Measurements from ENCODE around the gene GREM2. TPM values are rescaled to one million over a fixed set of nuclear protein-coding genes. Genes with fewer than 3 reads are reported as not detected.

GREM2 gene
- total and polyA plus RNA-seq, 2 experiments from 2014 or later: 0.18 to 0.21 TPM

DNA sequence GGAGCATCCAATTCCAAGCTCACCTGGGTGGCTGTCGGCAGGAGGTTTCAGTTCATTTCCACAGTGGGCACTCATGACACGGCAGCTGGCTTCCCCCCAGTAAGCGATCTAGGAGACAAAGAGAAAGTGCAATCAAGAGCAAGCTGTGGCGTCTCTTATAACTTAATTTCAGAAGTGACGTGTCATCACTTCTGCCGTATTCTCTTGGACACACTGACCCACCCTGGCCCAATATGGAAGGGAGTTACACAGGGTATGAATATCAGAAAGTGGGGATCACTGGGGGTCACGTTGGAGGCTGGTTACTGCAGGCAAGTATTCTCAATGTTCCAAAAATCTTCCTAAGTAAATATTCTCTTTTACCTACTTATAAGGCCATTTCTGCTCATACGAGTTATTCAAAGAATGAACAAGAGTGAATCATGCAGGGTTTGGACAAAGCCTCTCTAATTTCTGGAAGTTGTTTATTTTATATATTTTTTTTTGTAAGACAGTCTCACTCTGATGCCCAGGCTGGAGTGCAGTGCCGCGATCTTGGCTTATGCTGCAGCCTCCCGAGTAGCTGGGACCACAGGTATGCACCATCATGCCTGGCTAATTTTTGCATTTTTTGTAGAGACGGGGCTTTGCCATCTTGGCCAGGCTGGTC is 46.5 kb upstream of the GREM2 start:
- Histone ChIP-seq H3K4me2 (no peak overlapping the region), H3K79me2 (replicated peaks; ENCODE audit: insufficient read depth) (no peaks in the 10 kb centered on the region), H4K20me1 (replicated peaks; ENCODE audit: insufficient read depth) (no peaks in the 10 kb centered on the region), H2AFZ (no peak overlapping the region), H3K27ac (ENCODE audit: low read depth) (no peak overlapping the region), H3K27me3 (ENCODE audit: insufficient read depth) (no peaks in the 10 kb centered on the region), H3K36me3 (ENCODE audit: insufficient read depth) (no peaks in the 10 kb centered on the region), H3K4me1 (ENCODE audit: insufficient read depth) (no peaks in the 10 kb centered on the region), H3K4me3 (no peak overlapping the region), H3K9me2 (ENCODE audit: insufficient read depth) (0 out of 2 replicates have a peak, but pooled peaks cover 3% of the 10 kb centered on the region), H3F3A (replicated peaks; ENCODE audit: low read depth) (no peaks in the 10 kb centered on the region)
- TF ChIP-seq JUNB (IDR thresholded peaks at IDR 0.05; ENCODE audit: unreplicated experiment) (no peak), EZH2 (IDR thresholded peaks at IDR 0.05; ENCODE audit: low read depth, unreplicated experiment) (no peak), POLR2AphosphoS5 (IDR thresholded peaks at IDR 0.05; ENCODE audit: low read depth) (no peak), STAT1 (IDR thresholded peaks at IDR 0.05; ENCODE audit: unreplicated experiment) (no peak), ZNF114 (CRISPR knock-in tag; IDR thresholded peaks at IDR 0.05) (no peak), ZNF331 (CRISPR knock-in tag; IDR thresholded peaks at IDR 0.05; ENCODE audit: low read depth) (no peak), CREB1 (CRISPR knock-in tag; IDR thresholded peaks at IDR 0.05; ENCODE audit: low read depth) (no peak), NANOG (IDR thresholded peaks at IDR 0.05; ENCODE audit: borderline replicate concordance) (no peak), EZH2phosphoT487 (IDR thresholded peaks at IDR 0.05; ENCODE audit: unreplicated experiment) (no peak)
- TF ChIP-seq, protein P1, sequence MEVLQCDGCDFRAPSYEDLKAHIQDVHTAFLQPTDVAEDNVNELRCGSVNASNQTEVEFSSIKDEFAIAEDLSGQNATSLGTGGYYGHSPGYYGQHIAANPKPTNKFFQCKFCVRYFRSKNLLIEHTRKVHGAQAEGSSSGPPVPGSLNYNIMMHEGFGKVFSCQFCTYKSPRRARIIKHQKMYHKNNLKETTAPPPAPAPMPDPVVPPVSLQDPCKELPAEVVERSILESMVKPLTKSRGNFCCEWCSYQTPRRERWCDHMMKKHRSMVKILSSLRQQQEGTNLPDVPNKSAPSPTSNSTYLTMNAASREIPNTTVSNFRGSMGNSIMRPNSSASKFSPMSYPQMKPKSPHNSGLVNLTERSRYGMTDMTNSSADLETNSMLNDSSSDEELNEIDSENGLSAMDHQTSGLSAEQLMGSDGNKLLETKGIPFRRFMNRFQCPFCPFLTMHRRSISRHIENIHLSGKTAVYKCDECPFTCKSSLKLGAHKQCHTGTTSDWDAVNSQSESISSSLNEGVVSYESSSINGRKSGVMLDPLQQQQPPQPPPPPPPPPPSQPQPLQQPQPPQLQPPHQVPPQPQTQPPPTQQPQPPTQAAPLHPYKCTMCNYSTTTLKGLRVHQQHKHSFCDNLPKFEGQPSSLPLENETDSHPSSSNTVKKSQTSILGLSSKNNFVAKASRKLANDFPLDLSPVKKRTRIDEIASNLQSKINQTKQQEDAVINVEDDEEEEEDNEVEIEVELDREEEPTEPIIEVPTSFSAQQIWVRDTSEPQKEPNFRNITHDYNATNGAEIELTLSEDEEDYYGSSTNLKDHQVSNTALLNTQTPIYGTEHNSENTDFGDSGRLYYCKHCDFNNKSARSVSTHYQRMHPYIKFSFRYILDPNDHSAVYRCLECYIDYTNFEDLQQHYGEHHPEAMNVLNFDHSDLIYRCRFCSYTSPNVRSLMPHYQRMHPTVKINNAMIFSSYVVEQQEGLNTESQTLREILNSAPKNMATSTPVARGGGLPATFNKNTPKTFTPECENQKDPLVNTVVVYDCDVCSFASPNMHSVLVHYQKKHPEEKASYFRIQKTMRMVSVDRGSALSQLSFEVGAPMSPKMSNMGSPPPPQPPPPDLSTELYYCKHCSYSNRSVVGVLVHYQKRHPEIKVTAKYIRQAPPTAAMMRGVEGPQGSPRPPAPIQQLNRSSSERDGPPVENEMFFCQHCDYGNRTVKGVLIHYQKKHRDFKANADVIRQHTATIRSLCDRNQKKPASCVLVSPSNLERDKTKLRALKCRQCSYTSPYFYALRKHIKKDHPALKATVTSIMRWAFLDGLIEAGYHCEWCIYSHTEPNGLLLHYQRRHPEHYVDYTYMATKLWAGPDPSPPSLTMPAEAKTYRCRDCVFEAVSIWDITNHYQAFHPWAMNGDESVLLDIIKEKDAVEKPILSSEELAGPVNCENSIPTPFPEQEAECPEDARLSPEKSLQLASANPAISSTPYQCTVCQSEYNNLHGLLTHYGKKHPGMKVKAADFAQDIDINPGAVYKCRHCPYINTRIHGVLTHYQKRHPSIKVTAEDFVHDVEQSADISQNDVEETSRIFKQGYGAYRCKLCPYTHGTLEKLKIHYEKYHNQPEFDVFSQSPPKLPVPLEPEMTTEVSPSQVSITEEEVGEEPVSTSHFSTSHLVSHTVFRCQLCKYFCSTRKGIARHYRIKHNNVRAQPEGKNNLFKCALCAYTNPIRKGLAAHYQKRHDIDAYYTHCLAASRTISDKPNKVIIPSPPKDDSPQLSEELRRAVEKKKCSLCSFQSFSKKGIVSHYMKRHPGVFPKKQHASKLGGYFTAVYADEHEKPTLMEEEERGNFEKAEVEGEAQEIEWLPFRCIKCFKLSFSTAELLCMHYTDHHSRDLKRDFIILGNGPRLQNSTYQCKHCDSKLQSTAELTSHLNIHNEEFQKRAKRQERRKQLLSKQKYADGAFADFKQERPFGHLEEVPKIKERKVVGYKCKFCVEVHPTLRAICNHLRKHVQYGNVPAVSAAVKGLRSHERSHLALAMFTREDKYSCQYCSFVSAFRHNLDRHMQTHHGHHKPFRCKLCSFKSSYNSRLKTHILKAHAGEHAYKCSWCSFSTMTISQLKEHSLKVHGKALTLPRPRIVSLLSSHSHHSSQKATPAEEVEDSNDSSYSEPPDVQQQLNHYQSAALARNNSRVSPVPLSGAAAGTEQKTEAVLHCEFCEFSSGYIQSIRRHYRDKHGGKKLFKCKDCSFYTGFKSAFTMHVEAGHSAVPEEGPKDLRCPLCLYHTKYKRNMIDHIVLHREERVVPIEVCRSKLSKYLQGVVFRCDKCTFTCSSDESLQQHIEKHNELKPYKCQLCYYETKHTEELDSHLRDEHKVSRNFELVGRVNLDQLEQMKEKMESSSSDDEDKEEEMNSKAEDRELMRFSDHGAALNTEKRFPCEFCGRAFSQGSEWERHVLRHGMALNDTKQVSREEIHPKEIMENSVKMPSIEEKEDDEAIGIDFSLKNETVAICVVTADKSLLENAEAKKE (CRISPR knock-in tag; IDR thresholded peaks at IDR 0.05): no peak
- TF ChIP-seq, protein P2, sequence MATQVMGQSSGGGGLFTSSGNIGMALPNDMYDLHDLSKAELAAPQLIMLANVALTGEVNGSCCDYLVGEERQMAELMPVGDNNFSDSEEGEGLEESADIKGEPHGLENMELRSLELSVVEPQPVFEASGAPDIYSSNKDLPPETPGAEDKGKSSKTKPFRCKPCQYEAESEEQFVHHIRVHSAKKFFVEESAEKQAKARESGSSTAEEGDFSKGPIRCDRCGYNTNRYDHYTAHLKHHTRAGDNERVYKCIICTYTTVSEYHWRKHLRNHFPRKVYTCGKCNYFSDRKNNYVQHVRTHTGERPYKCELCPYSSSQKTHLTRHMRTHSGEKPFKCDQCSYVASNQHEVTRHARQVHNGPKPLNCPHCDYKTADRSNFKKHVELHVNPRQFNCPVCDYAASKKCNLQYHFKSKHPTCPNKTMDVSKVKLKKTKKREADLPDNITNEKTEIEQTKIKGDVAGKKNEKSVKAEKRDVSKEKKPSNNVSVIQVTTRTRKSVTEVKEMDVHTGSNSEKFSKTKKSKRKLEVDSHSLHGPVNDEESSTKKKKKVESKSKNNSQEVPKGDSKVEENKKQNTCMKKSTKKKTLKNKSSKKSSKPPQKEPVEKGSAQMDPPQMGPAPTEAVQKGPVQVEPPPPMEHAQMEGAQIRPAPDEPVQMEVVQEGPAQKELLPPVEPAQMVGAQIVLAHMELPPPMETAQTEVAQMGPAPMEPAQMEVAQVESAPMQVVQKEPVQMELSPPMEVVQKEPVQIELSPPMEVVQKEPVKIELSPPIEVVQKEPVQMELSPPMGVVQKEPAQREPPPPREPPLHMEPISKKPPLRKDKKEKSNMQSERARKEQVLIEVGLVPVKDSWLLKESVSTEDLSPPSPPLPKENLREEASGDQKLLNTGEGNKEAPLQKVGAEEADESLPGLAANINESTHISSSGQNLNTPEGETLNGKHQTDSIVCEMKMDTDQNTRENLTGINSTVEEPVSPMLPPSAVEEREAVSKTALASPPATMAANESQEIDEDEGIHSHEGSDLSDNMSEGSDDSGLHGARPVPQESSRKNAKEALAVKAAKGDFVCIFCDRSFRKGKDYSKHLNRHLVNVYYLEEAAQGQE (IDR thresholded peaks at IDR 0.05; ENCODE audit: unreplicated experiment): no peak
- TF ChIP-seq, protein P3, sequence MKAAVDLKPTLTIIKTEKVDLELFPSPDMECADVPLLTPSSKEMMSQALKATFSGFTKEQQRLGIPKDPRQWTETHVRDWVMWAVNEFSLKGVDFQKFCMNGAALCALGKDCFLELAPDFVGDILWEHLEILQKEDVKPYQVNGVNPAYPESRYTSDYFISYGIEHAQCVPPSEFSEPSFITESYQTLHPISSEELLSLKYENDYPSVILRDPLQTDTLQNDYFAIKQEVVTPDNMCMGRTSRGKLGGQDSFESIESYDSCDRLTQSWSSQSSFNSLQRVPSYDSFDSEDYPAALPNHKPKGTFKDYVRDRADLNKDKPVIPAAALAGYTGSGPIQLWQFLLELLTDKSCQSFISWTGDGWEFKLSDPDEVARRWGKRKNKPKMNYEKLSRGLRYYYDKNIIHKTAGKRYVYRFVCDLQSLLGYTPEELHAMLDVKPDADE (IDR thresholded peaks at IDR 0.05): no peak
- TF ChIP-seq, protein P4, sequence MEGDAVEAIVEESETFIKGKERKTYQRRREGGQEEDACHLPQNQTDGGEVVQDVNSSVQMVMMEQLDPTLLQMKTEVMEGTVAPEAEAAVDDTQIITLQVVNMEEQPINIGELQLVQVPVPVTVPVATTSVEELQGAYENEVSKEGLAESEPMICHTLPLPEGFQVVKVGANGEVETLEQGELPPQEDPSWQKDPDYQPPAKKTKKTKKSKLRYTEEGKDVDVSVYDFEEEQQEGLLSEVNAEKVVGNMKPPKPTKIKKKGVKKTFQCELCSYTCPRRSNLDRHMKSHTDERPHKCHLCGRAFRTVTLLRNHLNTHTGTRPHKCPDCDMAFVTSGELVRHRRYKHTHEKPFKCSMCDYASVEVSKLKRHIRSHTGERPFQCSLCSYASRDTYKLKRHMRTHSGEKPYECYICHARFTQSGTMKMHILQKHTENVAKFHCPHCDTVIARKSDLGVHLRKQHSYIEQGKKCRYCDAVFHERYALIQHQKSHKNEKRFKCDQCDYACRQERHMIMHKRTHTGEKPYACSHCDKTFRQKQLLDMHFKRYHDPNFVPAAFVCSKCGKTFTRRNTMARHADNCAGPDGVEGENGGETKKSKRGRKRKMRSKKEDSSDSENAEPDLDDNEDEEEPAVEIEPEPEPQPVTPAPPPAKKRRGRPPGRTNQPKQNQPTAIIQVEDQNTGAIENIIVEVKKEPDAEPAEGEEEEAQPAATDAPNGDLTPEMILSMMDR (conservative IDR thresholded peaks at IDR 0.05; ENCODE audit: low read depth in 2 of 2): no peak
- H3K27me3 Mint-ChIP-seq (ENCODE audit: insufficient read depth, low read depth, poor library complexity): no peaks in the 10 kb centered on the region
- no peaks in the 10 kb centered on the region; the same call in 2 of the 3 replicates for H3K4me1 Mint-ChIP-seq
- ATAC-seq: no peak
- no peak overlapping the region for H3K4me3 Mint-ChIP-seq
- DNase-seq (ENCODE audit: low spot score): no peak
- H3K36me3 Mint-ChIP-seq (ENCODE audit: low read depth): no peaks in the 10 kb centered on the region
- no peaks in the 10 kb centered on the region for H3K9me3 Mint-ChIP-seq
- H3K27ac Mint-ChIP-seq: no peak overlapping the region
